GM18511 (cell line): ENCODE measurements around the gene FAM227B.
"Not testable (repeated sequence)": the region's sequence is repeated elsewhere in the genome, so short reads cannot be mapped to it uniquely, and the experiment has no call there.

Experiments used
- ATAC-seq: cut with Tn5 transposase; IDR thresholded peaks from one replicate; pipeline ENCODE4 v1.9.1; 2021; ENCODE audit warnings: mild to moderate bottlenecking, moderate library complexity; ENCODE audit not compliant: unreplicated experiment

The FAM227B gene

GRCh38 chr15:49387471-49387870, 233.1 kb downstream of the FAM227B start:
- ATAC-seq = no peak

- no peak for ATAC-seq
Observed at GRCh38 chr15:49383266-49383665, 237.4 kb downstream of the FAM227B start.

GRCh38 chr15:49382394-49382793, 238.2 kb downstream of the FAM227B start:
- no peak for ATAC-seq

- no peak for ATAC-seq
Observed at GRCh38 chr15:49380912-49381311, 239.7 kb downstream of the FAM227B start.

- no peak for ATAC-seq
Observed at GRCh38 chr15:49379996-49380395, 240.6 kb downstream of the FAM227B start.

- ATAC-seq = no peak
Observed at GRCh38 chr15:49372366-49372765, 248.3 kb downstream of the FAM227B start.

- ATAC-seq = no peak
Observed at GRCh38 chr15:49370782-49371181, 249.8 kb downstream of the FAM227B start.

- no peak for ATAC-seq
Observed at GRCh38 chr15:49366496-49366895, 254.1 kb downstream of the FAM227B start.

GRCh38 chr15:49361370-49361769, 259.2 kb downstream of the FAM227B start:
- no peak for ATAC-seq

GRCh38 chr15:49354439-49354838, 266.2 kb downstream of the FAM227B start:
- ATAC-seq = not testable (repeated sequence)

- ATAC-seq = no peak
Observed at GRCh38 chr15:49343546-49343945, 277.1 kb downstream of the FAM227B start.

- ATAC-seq = no peak
Observed at GRCh38 chr15:49339656-49340055, 281.0 kb downstream of the FAM227B start.

GRCh38 chr15:49331951-49332350, 288.7 kb downstream of the FAM227B start:
- no peak for ATAC-seq

- no peak for ATAC-seq
Observed at GRCh38 chr15:49331442-49331841, 289.2 kb downstream of the FAM227B start.

GRCh38 chr15:49330166-49330565, 290.5 kb downstream of the FAM227B start:
- no peak for ATAC-seq

- ATAC-seq = no peak
Observed at GRCh38 chr15:49328941-49329340, 291.7 kb downstream of the FAM227B start.

GRCh38 chr15:49327927-49328326, 292.7 kb downstream of the FAM227B start:
- no peak for ATAC-seq

- no peak for ATAC-seq
Observed at GRCh38 chr15:49323207-49323606, 297.4 kb downstream of the FAM227B start.

GRCh38 chr15:49320351-49320750, 300.3 kb downstream of the FAM227B start:
- ATAC-seq = no peak

- ATAC-seq = no peak
Observed at GRCh38 chr15:49315391-49315823, 305.2 kb downstream of the FAM227B start.

GRCh38 chr15:49314716-49315115, 305.9 kb downstream of the FAM227B start:
- ATAC-seq = no peak

- no peak for ATAC-seq
Observed at GRCh38 chr15:49313650-49314049, 307.0 kb downstream of the FAM227B start.

- no peak for ATAC-seq
Observed at GRCh38 chr15:49309889-49310288, 310.7 kb downstream of the FAM227B start.

GRCh38 chr15:49308686-49309085, 311.9 kb downstream of the FAM227B start:
- ATAC-seq = no peak
